NCI-H1105 (cell line): Measurements from ENCODE around the gene SQSTM1.
A peak's percentile ranks its signal among the peaks of the same experiment; 100 is the strongest.

Experiments
- DNase-seq: peaks from one replicate; lab custom pipeline; 2025; lab: John Stamatoyannopoulos, UW

The SQSTM1 gene

GRCh38 chr5:179806250-179807048 is 14.3 kb upstream of the SQSTM1 start, which contains the start of gene MGAT4B:
Gene MGAT4B (minus strand): TSS chr5:179806866. CDS start chr5:179806583, 283 bp downstream.
- peak; percentile 37 for DNase-seq

- DNase-seq: no peak
Observed at GRCh38 chr5:179812135-179812825, 8.4 kb upstream of the SQSTM1 start.

DNA sequence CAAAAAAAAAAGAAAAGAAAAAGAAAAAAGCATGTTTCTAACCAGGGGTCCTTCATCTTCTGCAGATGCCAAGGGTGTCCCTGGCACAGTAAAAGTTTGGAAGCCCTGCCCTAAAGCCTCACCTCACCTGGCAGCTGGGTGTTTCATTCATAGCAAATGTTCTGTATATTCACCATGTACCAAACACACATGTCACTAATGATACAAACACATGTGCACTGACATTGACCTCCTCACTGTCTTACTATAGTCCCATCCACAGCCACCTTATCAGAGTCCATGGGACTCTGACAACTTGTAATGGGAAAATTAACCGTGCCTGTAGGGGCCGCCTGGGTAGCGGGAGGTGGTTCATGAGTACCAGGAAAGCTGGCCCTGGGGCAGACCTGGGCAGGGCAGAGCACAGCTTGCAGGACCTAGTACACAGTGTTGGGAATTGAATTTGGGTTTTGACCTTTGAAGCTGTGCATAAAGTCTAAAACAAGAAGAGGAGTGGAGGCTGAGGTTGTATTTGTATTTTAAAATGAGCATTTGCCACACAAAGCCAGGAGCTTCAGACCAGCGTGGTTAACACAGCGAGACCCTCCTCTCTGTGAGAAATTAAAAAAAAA is 7.6 kb upstream of the SQSTM1 start:
- DNase-seq: no peak

GRCh38 chr5:179814090-179814489 is 6.6 kb upstream of the SQSTM1 start:
- DNase-seq: no peak

GRCh38 chr5:179815491-179816249 is 5.0 kb upstream of the SQSTM1 start:
- DNase-seq: no peak

GRCh38 chr5:179816401-179816795 is 4.3 kb upstream of the SQSTM1 start:
- DNase-seq: no peak

DNA sequence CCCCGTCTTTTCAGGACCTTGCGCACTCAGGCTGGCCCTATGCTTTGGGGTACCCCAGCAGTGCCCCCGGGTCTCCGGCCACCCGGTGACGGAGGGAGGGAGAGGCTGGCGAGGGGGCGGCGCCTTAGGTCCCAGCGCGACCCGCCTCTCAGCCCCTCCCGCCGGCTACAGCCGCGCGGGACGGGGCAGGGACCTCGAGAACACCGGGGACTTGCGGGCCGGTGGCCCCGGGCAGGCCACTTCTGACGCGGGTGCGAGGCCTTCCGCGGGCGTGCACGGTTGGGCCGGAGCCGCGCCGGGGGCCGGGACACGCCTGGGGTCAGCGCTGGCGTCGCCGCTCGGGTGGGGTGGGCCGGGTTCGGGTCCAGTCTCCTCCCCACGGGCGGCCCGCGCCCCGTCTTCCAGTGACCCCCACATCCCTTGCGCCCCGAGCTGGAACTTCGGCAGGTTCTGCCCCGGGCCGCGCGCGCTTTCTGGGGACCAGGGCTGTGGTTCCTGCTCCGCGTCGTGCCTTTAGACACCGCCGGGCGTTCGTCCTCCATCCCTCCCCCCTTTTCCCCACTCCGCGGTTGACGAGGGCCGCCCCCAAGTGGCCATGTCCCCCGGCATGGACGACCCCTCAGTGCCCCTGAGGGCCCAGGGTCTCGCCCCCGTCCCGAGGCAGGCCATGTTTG is 3.8 kb upstream of the SQSTM1 start:
- no peak for DNase-seq

GRCh38 chr5:179817470-179817840 is 3.2 kb upstream of the SQSTM1 start:
- DNase-seq: no peak

GRCh38 chr5:179817890-179818745 is 2.6 kb upstream of the SQSTM1 start:
- DNase-seq: no peak

DNA sequence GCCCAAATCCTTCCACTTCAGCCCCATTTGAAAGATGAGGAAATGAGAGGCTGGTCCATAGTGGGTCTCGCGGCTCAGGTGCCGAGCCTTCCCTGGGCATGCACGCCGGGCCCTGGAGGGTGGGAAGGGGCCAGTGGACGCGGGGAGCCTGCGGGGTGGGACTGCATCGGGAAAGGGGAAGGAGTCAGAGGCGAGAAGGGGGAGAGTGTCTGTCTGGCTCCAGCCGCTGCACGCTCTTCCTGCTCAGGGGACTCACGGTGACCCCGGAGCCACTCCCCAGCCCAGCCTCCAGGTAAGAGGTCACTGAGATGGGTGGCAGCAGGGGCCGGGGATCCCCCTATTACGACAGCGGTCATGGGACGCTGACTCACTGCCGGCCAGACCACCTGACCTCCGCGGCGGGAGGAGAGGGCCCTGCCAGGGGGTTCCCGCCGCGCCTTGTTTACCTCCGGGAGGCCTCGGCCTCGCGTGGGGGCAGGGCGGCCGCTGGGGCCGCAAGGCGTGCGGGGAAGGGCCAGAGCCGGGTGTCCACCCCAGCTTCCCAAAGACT is 1.9 kb upstream of the SQSTM1 start:
- peak; percentile 49 for DNase-seq

- DNase-seq: no peak
Observed at GRCh38 chr5:179819296-179820126, 1.2 kb upstream of the SQSTM1 start.

DNA sequence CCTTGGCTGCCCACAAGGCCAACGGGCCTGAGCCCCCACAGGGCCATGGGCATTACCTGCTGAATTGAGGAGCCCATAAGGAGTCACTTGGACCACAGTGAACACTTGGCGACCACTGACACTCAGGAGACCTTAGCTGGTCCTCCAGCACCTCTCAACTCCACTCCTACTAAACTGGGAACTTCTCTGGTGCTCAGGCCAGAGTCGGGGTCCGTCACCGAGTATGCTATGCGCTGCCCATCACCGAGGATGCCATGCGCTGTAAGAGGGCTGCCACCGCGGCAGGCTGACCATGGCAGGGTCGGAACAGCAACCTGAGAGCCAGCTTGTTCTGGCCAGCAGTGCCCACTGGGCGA is 600 bp upstream of the SQSTM1 start:
- no peak for DNase-seq

- DNase-seq: peak; percentile 53
Observed at GRCh38 chr5:179821298-179822058, 773 bp downstream of the SQSTM1 start.

DNA sequence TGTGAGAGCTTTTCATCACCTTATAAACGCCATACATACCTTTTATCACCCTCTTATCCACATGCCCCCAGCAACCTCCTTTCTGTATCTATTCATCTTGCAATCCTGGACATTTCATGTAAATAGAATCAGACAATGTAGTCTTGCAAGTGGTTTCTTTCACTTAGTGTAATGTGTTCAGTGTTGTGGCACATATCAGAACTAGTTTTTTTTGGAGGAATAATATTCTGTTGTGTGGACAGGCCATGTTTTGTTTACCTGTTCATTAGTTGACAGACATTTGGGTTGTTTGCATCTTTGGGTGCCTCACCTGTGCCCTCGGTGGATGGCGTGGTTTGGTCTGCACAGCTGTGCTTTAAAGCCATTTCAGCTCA is 1.3 kb downstream of the SQSTM1 start:
- no peak for DNase-seq

DNA sequence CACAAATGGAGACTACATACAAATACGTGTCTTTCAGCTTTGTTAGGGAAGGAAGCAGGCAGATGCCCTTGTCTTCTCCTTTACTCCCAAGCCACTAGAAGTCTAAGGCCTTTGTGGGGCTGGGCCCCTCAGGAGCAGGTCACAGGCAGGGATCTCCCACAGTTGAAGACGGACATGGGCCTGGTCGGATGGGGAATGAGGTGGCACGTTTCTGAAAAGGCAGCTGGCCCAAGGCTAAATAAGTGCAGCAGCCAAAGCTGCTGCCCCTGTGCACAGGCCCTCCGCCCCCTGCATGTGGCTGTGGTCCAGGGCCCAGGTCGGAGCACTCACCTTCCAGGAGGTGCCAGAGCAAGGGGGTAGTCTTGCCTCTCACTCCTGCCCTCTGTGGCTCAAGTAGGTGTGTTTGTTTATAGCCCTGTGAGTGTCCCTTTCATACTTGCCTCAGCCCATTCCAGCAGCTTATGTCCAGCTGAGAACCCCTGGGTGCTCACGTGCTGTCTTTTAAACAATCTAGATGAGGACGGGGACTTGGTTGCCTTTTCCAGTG is 1.8 kb downstream of the SQSTM1 start:
- DNase-seq: no peak

- DNase-seq: no peak
Observed at GRCh38 chr5:179823937-179824744, 3.4 kb downstream of the SQSTM1 start.

- no peak for DNase-seq
Observed at GRCh38 chr5:179824745-179825112, 4.0 kb downstream of the SQSTM1 start.

DNA sequence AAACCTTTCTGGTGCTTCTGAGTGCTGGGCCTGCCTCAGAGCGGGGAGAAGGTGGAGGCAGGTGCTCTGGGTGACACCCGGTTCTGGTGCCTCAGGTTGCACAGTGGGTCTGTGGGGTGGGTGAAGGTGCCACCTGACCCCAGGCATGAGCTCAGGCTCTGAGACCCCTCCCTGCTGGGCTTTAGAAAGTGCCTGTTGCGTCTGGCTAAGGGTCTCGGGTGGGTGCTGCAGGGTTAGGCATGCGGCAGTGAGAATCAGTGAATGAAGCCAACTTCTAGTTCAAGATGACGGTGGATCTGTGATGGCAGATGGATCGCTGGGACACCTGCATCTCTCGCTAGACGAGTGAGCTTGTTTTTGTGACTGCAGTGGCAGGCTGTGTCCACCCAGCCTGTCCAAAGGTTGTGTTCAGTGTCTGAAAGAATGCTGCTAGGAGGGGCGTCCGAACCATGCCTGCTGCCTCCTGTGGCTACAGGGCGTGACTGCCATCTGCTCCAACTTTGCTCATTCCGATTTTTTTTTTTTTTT is 5.0 kb downstream of the SQSTM1 start:
- no peak for DNase-seq
